ENCODE data around the gene DISC1. TPM values are rescaled to one million over a fixed set of nuclear protein-coding genes. Genes with fewer than 3 reads are reported as not detected.

The DISC1 gene
- total and polyA plus RNA-seq, 2 donors (not counting 3 experiments of a cell fraction or from before 2014, with no cell fraction given), result 3.3 to 14.7 TPM

- H3K4me3 ChIP-seq (replicated peaks in 1 of 3; ENCODE audit: insufficient read depth in 1 of 3, low read depth in 1 of 3, low read length in 3 of 3), result no peak overlapping the region
- H3K79me2 ChIP-seq (ENCODE audit: control insufficient read depth, insufficient read depth, low read length), result no peaks in the 10 kb centered on the region
- no peaks in the 10 kb centered on the region for H3K27me3 ChIP-seq (ENCODE audit: control insufficient read depth in 2 of 2, insufficient read depth in 2 of 2, low read length in 2 of 2)
- dilution Hi-C loops (cut with MboI; ENCODE audit: extremely low pct_ligation_motif_present, low sequenced_read_pairs), result no loop called here
- H3K9me3 ChIP-seq (replicated peaks; ENCODE audit: control insufficient read depth, insufficient read depth, low read length), result no peaks in the 10 kb centered on the region
- H3K9ac ChIP-seq (replicated peaks; ENCODE audit: extremely low read depth, insufficient read depth, low read length), result no peak overlapping the region
- CTCF ChIA-PET, result no interaction called here
- H3K4me2 ChIP-seq (ENCODE audit: insufficient read depth, low read length), result no peak overlapping the region
- POLR2A ChIA-PET, result no interaction called here
- TF ChIP-seq POLR2A (IDR thresholded peaks at IDR 0.05; ENCODE audit: low read depth, low read length), result no peak
- no peak for TF ChIP-seq FOS (IDR thresholded peaks at IDR 0.05; ENCODE audit: borderline replicate concordance, insufficient read depth, low read length)
- TF ChIP-seq CTCF (IDR thresholded peaks at IDR 0.05; ENCODE audit: extremely low read depth in 1 of 2, insufficient read depth in 1 of 2, low read depth in 1 of 2, low read length in 2 of 2), result no peak
- TF ChIP-seq EZH2 (IDR thresholded peaks at IDR 0.05; ENCODE audit: borderline replicate concordance, low read depth, low read length, severe bottlenecking), result no peak
- TF ChIP-seq JUN (IDR thresholded peaks at IDR 0.05; ENCODE audit: borderline replicate concordance, insufficient read depth, insufficient read length, low read depth), result no peak
- no peak for TF ChIP-seq MAX (IDR thresholded peaks at IDR 0.05; ENCODE audit: insufficient read depth, insufficient read length)
- TF ChIP-seq MYC (IDR thresholded peaks at IDR 0.05; ENCODE audit: low read depth, low read length), result no peak
- no peak overlapping the region for H2AFZ ChIP-seq (ENCODE audit: low read depth, low read length)
- H3K27ac ChIP-seq (ENCODE audit: insufficient read depth, low read depth, low read length), result no peak overlapping the region
- intact Hi-C loops (cut with micrococcal nuclease), result no loop called here
- DNase-seq (ENCODE audit: low read depth, low spot score), result no peak
- no peak for FAIRE-seq
- no peaks in the 10 kb centered on the region for H3K4me1 ChIP-seq (ENCODE audit: control insufficient read depth, extremely low read depth, insufficient read depth, low read length)
- H3K9me1 ChIP-seq (replicated peaks; ENCODE audit: control insufficient read depth, extremely low read depth, insufficient read depth, low read length), result no peaks in the 10 kb centered on the region
- no peaks in the 10 kb centered on the region for H3K36me3 ChIP-seq (ENCODE audit: control insufficient read depth in 2 of 2, extremely low read depth in 1 of 2, insufficient read depth in 2 of 2, low read length in 2 of 2)
- no TSS peak for BruUV-seq (replicated peaks)
- H4K20me1 ChIP-seq (replicated peaks; ENCODE audit: control insufficient read depth, extremely low read depth, insufficient read depth, low read length), result no peaks in the 10 kb centered on the region
These were observed 337.7 kb downstream of the DISC1 start for GRCh38 chr1:231964241-231964640.
